Heart left ventricle (tissue), 16 donors: ENCODE measurements around the gene TPRG1. TPM values are rescaled to one million over a fixed set of nuclear protein-coding genes. Genes with fewer than 3 reads are reported as not detected.

ENCODE experiments used
- ATAC-seq, 4 donors: fragments of 200-7000 bp; cut with Tn5 transposase; one replicate each; pipeline ENCODE4 v1.9.1; 2020 to 2022; ENCODE audit warnings: moderate library complexity in 4 of 4, mild to moderate bottlenecking in 3 of 4, moderate number of reproducible peaks in 1 of 4
- DNase-seq, 5 donors: peaks; one replicate each; pipeline ENCODE4 v3.0.0-alpha.2; 2020
- H3K27ac ChIP-seq, 12 donors: fragments of 200-600 bp; sonication (generic) in 4 of 12; one replicate each; pipeline versions ENCODE4 v1.5.0 to v1.8.0; 2016 to 2022; ENCODE audit warnings: mild to moderate bottlenecking in 2 of 12
- H3K27me3 ChIP-seq, 9 donors: fragments of 200-600 bp; sonication (generic) in 2 of 9; one replicate each; pipeline versions ENCODE4 v1.5.1 to v1.8.0; 2016 to 2022; ENCODE audit warnings: mild to moderate bottlenecking in 3 of 9
- H3K36me3 ChIP-seq, 9 donors: fragments of 200-600 bp; sonication (generic) in 2 of 9; one replicate each; pipeline versions ENCODE4 v1.5.0 to v1.8.0; 2018 to 2022; ENCODE audit warnings: mild to moderate bottlenecking in 2 of 9
- H3K4me1 ChIP-seq, 12 donors: fragments of 200-600 bp; sonication (generic) in 4 of 12; one replicate each; pipeline versions ENCODE4 v1.5.0 to v1.8.0; 2016 to 2022; ENCODE audit warnings: mild to moderate bottlenecking in 3 of 12
- H3K4me3 ChIP-seq, 12 donors: fragments of 200-600 bp; sonication (generic) in 4 of 12; one replicate each; pipeline versions ENCODE4 v1.5.0 to v1.8.0; 2017 to 2022; ENCODE audit warnings: mild to moderate bottlenecking in 9 of 12, moderate library complexity in 4 of 12
- H3K9me3 ChIP-seq, 12 donors: fragments of 200-600 bp; sonication (generic) in 4 of 12; one replicate each; pipeline versions ENCODE4 v1.5.0 to v1.8.0; 2016 to 2022; ENCODE audit warnings: mild to moderate bottlenecking in 1 of 12
- CTCF ChIP-seq, 12 donors: fragments of 200-600 bp; sonication (generic) in 4 of 12; IDR thresholded peaks; one replicate each; pipeline versions ENCODE4 v1.5.0 to v1.8.0; 2018 to 2022; ENCODE audit warnings: antibody characterized with exemption in 12 of 12, mild to moderate bottlenecking in 5 of 12
- POLR2A ChIP-seq, 2 donors: fragments of 450-650 bp; IDR thresholded peaks; one replicate each; pipeline ENCODE4 v1.6.1; 2017; ENCODE audit warnings: antibody characterized with exemption in 2 of 2, mild to moderate bottlenecking in 2 of 2, moderate library complexity in 2 of 2
- WGBS, 4 donors: extraction: QIAGEN DNeasy Blood & Tissue Kit in 2 of 4; methylation state at CpG; one replicate each; pipeline versions ENCODE4 v1.1.5 to v1.1.7; 2013 to 2018; 5-methylcytosine and 5-hydroxymethylcytosine counted together
- intact Hi-C, 10 donors: fragments of 100-400 bp; cut with DNase I; formaldehyde crosslinking; loops; one replicate each; pipeline versions ENCODE4 v1.11.1 to v1.14.2; 2022
- polyA plus RNA-seq, 2 donors: library from polyadenylated mRNA; stranded (reverse); fragments of 200-250 nt; gene quantifications; one replicate each; pipeline ENCODE4 v1.2.3, GENCODE V29; 2013
- total RNA-seq, 9 donors: library from RNA; depleted of rRNA in 2 of 9; stranded (reverse); fragments of >200 nt in 2 of 9; fragmentation: NEBNext Ultra II Directional in 3 of 9; extraction: Animal tissue kit (Norgen Biotek cat#: 25700) in 3 of 9; gene quantifications; one replicate each; pipeline versions ENCODE4 v1.1.0 to v1.2.4, GENCODE V29; 2016 to 2023
- donor health status: ischemic (EF 13 %, LVEDD 7.1; RV severe dilation, severe dysfunction).
- donor health status: healthy with polysubstance abuse.
- donor health status: DM: no; HTN: yes; CAD: no.
- donor health status: DM: no; HTN: no; CAD: no.
- donor health status: ischemic (EF 25% LVEDD 6.9; RV normal size, moderate dysfunction).
- donor health status: ischemic (EF 25% LVEDD 5.7; RV mildly dilated, moderate dysfunction).
- donor health status: healthy.
- donor health status: DM: yes; HTN: yes; CAD: no.
- donor health status: ischemic (EF 35%, LVEDD 5.7; RV mildly dilated, moderate dysfunction).
- donor health status: nonischemic (EF 11% LVEDD 7.7; RV severe dilation, severe dysfunction).
- donor health status: DM: yes; HTN: yes; CAD: no.
- donor health status: PGD.
- donor health status: ischemic (EF 29% LVEDD 5.4; RV normal size, mild dysfunction).
- donor health status: nonischemic (EF 23%, LVEDD 6.1; RV moderate dilation, normal function).

The TPRG1 gene
- total and polyA plus RNA-seq, 11 donors = 0.13 to 9.5 (median 1.2) TPM

- no peaks in the 10 kb centered on the region for H3K9me3 ChIP-seq
Observed at GRCh38 chr3:189317911-189318310, 146.1 kb downstream of the TPRG1 start.

DNA sequence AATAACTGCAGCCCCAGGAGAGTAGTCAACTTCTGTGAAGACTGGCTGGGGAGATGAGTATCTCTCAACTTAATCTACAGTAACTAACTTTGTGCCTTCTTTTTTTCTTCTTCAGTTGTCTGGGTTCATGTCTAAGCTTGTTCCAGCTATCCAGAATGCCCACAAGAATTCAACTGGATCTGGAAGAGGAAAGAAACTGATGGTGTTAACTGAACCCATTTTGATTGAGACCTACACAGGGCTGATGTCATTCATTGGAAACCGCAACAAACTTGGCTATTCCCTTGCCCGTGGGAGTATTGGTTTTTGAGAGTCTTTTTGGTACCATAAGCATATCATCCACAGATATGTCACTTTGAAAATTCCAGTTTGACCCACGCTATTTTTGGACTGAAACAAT, 148.7 kb downstream of the TPRG1 start:
- intact Hi-C loops = no loop called here
- WGBS, 4 donors = 80 to 92% (median 88%) methylated on average over 3 of the region's 3 CpGs
- no peak for DNase-seq
- TF ChIP-seq CTCF (IDR thresholded peaks at IDR 0.05) = no peak
- TF ChIP-seq POLR2A (IDR thresholded peaks at IDR 0.05) = no peak
- no peak for ATAC-seq
- H3K9me3 ChIP-seq = no peaks in the 10 kb centered on the region
- peaks cover 0 to 4% (median 0%) of the 10 kb centered on the region in 12 donors for H3K4me1 ChIP-seq
- no peaks in the 10 kb centered on the region for H3K36me3 ChIP-seq
- H3K27ac ChIP-seq = no peak overlapping the region
- no peak overlapping the region for H3K4me3 ChIP-seq
- H3K27me3 ChIP-seq = no peaks in the 10 kb centered on the region

More at GRCh38 chr3:189317911-189318310, 146.1 kb downstream of the TPRG1 start:
- Histone ChIP-seq H3K27ac (no peak overlapping the region), H3K36me3 (no peaks in the 10 kb centered on the region), H3K27me3 (no peaks in the 10 kb centered on the region), H3K4me1 (no peaks in the 10 kb centered on the region), H3K4me3 (no peak overlapping the region)
- whole genome bisulfite sequencing, 4 donors = 68 to 84% (median 79%) methylated on average over 3 of the region's 3 CpGs
- no peak for ATAC-seq
- TF ChIP-seq CTCF (IDR thresholded peaks at IDR 0.05) = no peak
- TF ChIP-seq POLR2A (IDR thresholded peaks at IDR 0.05) = no peak
- no peak for DNase-seq
- intact Hi-C loops = no loop called here

DNA sequence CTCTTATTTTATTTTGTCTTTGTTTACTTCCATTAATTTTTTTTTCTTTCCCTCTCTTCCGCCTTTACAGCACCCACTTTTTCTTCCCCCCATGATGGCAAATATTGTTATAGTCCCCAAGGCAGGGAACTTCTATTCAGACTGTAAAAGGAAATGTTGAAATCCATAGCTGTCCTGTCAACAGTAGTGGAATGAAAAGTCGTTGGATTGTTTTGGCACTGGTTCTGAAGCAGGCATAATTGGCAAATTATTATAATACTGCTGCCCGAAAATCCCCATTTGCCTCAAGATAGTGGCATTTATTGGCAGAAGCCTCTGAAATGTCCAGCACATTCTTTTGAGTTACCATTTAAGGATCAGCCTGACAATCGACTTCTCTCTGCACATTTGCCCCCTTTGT, 150.6 kb downstream of the TPRG1 start:
- H3K4me1 ChIP-seq = peaks cover 0 to 4% (median 0%) of the 10 kb centered on the region in 12 donors
- ATAC-seq (no peak), DNase-seq (no peak)

DNA sequence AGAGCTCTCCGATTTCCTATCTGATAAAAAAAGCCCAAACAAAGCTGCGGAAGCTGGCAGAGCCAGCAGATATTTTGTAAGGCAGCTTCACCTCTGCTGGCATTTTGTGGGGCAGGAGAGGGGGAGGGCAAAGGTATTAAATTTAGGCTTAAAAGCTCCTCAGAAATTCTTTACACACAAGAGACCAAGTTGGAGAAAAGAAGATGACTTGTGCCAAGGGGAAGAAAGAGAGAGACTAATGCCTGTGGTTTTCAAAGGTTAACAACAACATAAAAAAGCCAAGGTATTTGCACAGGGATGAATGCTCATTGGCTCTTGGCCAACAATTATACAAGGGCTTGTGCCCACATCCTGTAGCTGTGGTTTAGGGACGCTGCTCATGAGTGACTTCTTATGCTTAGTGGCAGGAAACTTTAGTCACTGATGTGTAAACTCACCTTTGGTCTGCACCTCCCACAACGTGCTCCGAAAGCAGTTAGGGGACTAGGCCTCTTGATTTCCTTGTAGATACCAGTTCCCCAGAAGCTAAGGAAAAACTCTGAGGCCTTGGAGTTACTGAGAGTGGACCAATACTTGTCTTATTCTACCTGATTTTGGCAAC, 152.9 kb downstream of the TPRG1 start:
- peak in 2 of 4 donors; percentile 13 to 24 for ATAC-seq
- no peaks in the 10 kb centered on the region for H3K9me3 ChIP-seq
- H3K27ac ChIP-seq = peak overlapping the region in 1 of 12 donors; percentile 7
- TF ChIP-seq POLR2A (IDR thresholded peaks at IDR 0.05) (no peak), CTCF (IDR thresholded peaks at IDR 0.05) (no peak)
- WGBS, 4 donors = 52 to 70% (median 61%) methylated on average over 5 of the region's 5 CpGs
- no peak overlapping the region for H3K4me3 ChIP-seq
- peaks cover 0 to 4% (median 0%) of the 10 kb centered on the region in 12 donors for H3K4me1 ChIP-seq
- intact Hi-C loops = no loop called here
- H3K36me3 ChIP-seq = no peaks in the 10 kb centered on the region
- H3K27me3 ChIP-seq = no peaks in the 10 kb centered on the region
- peak in 1 of 5 donors; percentile 19 for DNase-seq

More for the DNA sequence above, 150.6 kb downstream of the TPRG1 start:
- TF ChIP-seq POLR2A (IDR thresholded peaks at IDR 0.05) = no peak
- no peak for TF ChIP-seq CTCF (IDR thresholded peaks at IDR 0.05)
- Histone ChIP-seq H3K27me3 (no peaks in the 10 kb centered on the region), H3K27ac (no peak overlapping the region), H3K4me3 (no peak overlapping the region), H3K9me3 (no peaks in the 10 kb centered on the region), H3K36me3 (no peaks in the 10 kb centered on the region)
- intact Hi-C loops = no loop called here
- 67 to 75% (median 69%) methylated on average over 4 of the region's 4 CpGs for WGBS, 4 donors
